A549 (cell line): ENCODE measurements around the gene TARDBP. TPM values are rescaled to one million over a fixed set of nuclear protein-coding genes. Genes with fewer than 3 reads are reported as not detected.
A peak's percentile ranks its signal among the peaks of the same experiment; 100 is the strongest.
"Not testable (repeated sequence)": the region's sequence is repeated elsewhere in the genome, so short reads cannot be mapped to it uniquely, and the experiment has no call there.

Source experiments
- ATAC-seq, 2 experiments: fragments of 200-7000 bp in 1 of 2; fragments of >200 bp in 1 of 2; cut with Nextera tagmentation in 1 of 2; cut with Tn5 transposase in 1 of 2; 3 replicates each; pipeline versions ENCODE4 v1.8.0 to v1.9.1; 2018 to 2020; ENCODE audit warnings: mild to moderate bottlenecking in 1 of 2, moderate library complexity in 1 of 2
- CTCF ChIA-PET: fragments of 300-600 bp; sonication (Branson Sonifier 250); formaldehyde crosslinking; extraction: SDS; loops from one replicate; lab custom pipeline; 2021; ENCODE audit warnings: antibody characterized with exemption, inconsistent platforms; lab: Yijun Ruan, JAX
- POLR2A ChIA-PET: fragments of 350-600 bp; formaldehyde crosslinking; extraction: SDS; loops from one replicate; lab custom pipeline; 2021; ENCODE audit warnings: antibody characterized with exemption, inconsistent platforms; lab: Yijun Ruan, JAX
- DNase-seq, 2 experiments: peaks; one replicate each; pipeline versions ENCODE4 v3.0.0 to v3.0.0-alpha.2; 2011 to 2016; ENCODE audit warnings: low read depth in 1 of 2, low spot score in 1 of 2
- FAIRE-seq: peaks from 2 replicates; lab custom pipeline; 2011; peaks lifted over from hg19 to GRCh38; lab: Jason Lieb, UNC
- H3K27ac ChIP-seq, 2 experiments: fragments of >200 bp; sonication (Bioruptor Twin); formaldehyde crosslinking; 3 replicates each; pipeline ENCODE4 v1.5.1; 2016 to 2017
- H3K4me1 ChIP-seq: fragments of >200 bp; sonication (Bioruptor Twin); formaldehyde crosslinking; 3 replicates; pipeline ENCODE4 v1.6.1; 2016
- H3K4me2 ChIP-seq: fragments of >200 bp; sonication (Bioruptor Twin); formaldehyde crosslinking; 3 replicates; pipeline ENCODE4 v1.6.1; 2016
- H3K4me3 ChIP-seq: fragments of >200 bp; sonication (Bioruptor Twin); formaldehyde crosslinking; 3 replicates; pipeline ENCODE4 v1.5.1; 2016
- H3K9me3 ChIP-seq: fragments of >200 bp; sonication (Bioruptor Twin); formaldehyde crosslinking; 3 replicates; pipeline ENCODE4 v1.6.1; 2016
- CTCF ChIP-seq: fragments of >200 bp; sonication (Bioruptor Twin); formaldehyde crosslinking; IDR thresholded peaks from 3 replicates; pipeline ENCODE4 v1.5.1; 2016
- EHF ChIP-seq: fragments of 250-450 bp; sonication (Bioruptor Pico); IDR thresholded peaks from 2 replicates; pipeline ENCODE4 v1.5.0; 2020; ENCODE audit warnings: mild to moderate bottlenecking
- ELK1 ChIP-seq: fragments of 150-350 bp; IDR thresholded peaks from 2 replicates; pipeline ENCODE4 v1.6.1; 2014; ENCODE audit warnings: low read depth, mild to moderate bottlenecking, low read length
- EP300 ChIP-seq, 2 experiments: fragments of >200 bp; sonication (Bioruptor Twin); formaldehyde crosslinking; IDR thresholded peaks; 2 replicates in 1 of 2; 3 replicates in 1 of 2; pipeline ENCODE4 v1.6.1; 2016 to 2017
- ESRRA ChIP-seq: fragments of 150-350 bp; IDR thresholded peaks from 2 replicates; pipeline ENCODE4 v1.6.1; 2014; ENCODE audit warnings: mild to moderate bottlenecking, low read length, borderline replicate concordance
- GATA3 ChIP-seq: IDR thresholded peaks from 2 replicates; pipeline ENCODE4 v1.6.1; 2012; ENCODE audit warnings: borderline replicate concordance
- HEYL ChIP-seq: fragments of 250-450 bp; sonication (Bioruptor Pico); IDR thresholded peaks from 2 replicates; pipeline ENCODE4 v1.8.0; 2021; ENCODE audit warnings: mild to moderate bottlenecking, moderate library complexity
- KDM1A ChIP-seq: fragments of 200-600 bp; sonication (generic); IDR thresholded peaks from 2 replicates; pipeline ENCODE4 v1.6.1; 2016; ENCODE audit warnings: low read depth, mild to moderate bottlenecking
- KDM5A ChIP-seq: fragments of 200-600 bp; sonication (generic); IDR thresholded peaks from 2 replicates; pipeline ENCODE4 v1.6.1; 2016; ENCODE audit warnings: antibody characterized with exemption, mild to moderate bottlenecking
- MAX ChIP-seq: IDR thresholded peaks from 2 replicates; pipeline ENCODE4 v1.6.1; 2012
- MAZ ChIP-seq: fragments of 150-350 bp; IDR thresholded peaks from 2 replicates; pipeline ENCODE4 v1.6.1; 2014; ENCODE audit warnings: antibody characterized with exemption, low read depth, low read length, borderline replicate concordance
- NFE2L2 ChIP-seq: fragments of 150-350 bp; conservative IDR thresholded peaks from 2 replicates; pipeline ENCODE4 v1.6.1; 2014; ENCODE audit warnings: low read length
- NPAS2 ChIP-seq: fragments of 250-450 bp; sonication (Bioruptor Pico); IDR thresholded peaks from 2 replicates; pipeline ENCODE4 v1.8.0; 2022; ENCODE audit warnings: mild to moderate bottlenecking, moderate library complexity, borderline replicate concordance
- NR3C1 ChIP-seq: fragments of >200 bp; sonication (Bioruptor Twin); formaldehyde crosslinking; IDR thresholded peaks from 3 replicates; pipeline ENCODE4 v1.6.1; 2017
- PBX3 ChIP-seq: IDR thresholded peaks from 2 replicates; pipeline ENCODE4 v1.6.1; 2012
- POLR2AphosphoS2 ChIP-seq: conservative IDR thresholded peaks from 2 replicates; pipeline ENCODE4 v1.6.1; 2012; ENCODE audit warnings: low read length, improper control_type of control experiment, inconsistent platforms
- RAD21 ChIP-seq, 2 experiments: fragments of >200 bp in 1 of 2; sonication (Bioruptor Twin) in 1 of 2; formaldehyde crosslinking in 1 of 2; IDR thresholded peaks in 1 of 2; conservative IDR thresholded peaks in 1 of 2; 2 replicates in 1 of 2; 3 replicates in 1 of 2; pipeline ENCODE4 v1.6.1; 2012 to 2018; ENCODE audit warnings: inconsistent platforms in 1 of 2
- TFCP2L1 ChIP-seq: fragments of 250-450 bp; sonication (Bioruptor Pico); IDR thresholded peaks from 2 replicates; pipeline ENCODE4 v1.5.0; 2021; ENCODE audit warnings: mild to moderate bottlenecking
- TP53 ChIP-seq: fragments of 250-450 bp; sonication (Bioruptor Pico); IDR thresholded peaks from 2 replicates; pipeline ENCODE4 v1.5.0; 2021; ENCODE audit warnings: mild to moderate bottlenecking, moderate library complexity
- ZC3H11A ChIP-seq: fragments of 450-650 bp; IDR thresholded peaks from 2 replicates; pipeline ENCODE4 v1.6.1; 2014; ENCODE audit warnings: antibody characterized with exemption, mild to moderate bottlenecking
- ZFP36 ChIP-seq: fragments of 450-650 bp; IDR thresholded peaks from 2 replicates; pipeline ENCODE4 v1.6.1; 2014; ENCODE audit warnings: borderline replicate concordance; ENCODE audit not compliant: partially characterized antibody
- ZNF302 ChIP-seq: fragments of 250-450 bp; sonication (Bioruptor Pico); IDR thresholded peaks from 2 replicates; pipeline ENCODE4 v1.9.0; 2021; ENCODE audit warnings: inconsistent platforms, mild to moderate bottlenecking, moderate library complexity
- WGBS: methylation state at CpG from one replicate; pipeline ENCODE4 v1.1.6; 2017; ENCODE audit errors: missing lambda C conversion rate; 5-methylcytosine and 5-hydroxymethylcytosine counted together
- polyA plus RNA-seq, 4 experiments: library from polyadenylated mRNA; depleted of rRNA in 3 of 4; stranded (reverse); fragments of >200 nt; fragmentation: RNase III in 1 of 4; extraction: RNeasy Plus Mini Kit Qiagen cat#74134 plus additional on column Dnase treatment in 1 of 4; gene quantifications; 2 replicates in 3 of 4; 3 replicates in 1 of 4; pipeline ENCODE4 v1.2.3, GENCODE V29; 2011 to 2017

The TARDBP gene
- polyA plus RNA-seq, 2 of the 4 experiments (the other 2 are of a cell fraction), result 264 to 299 TPM

GRCh38 chr1:11046625-11047365 lies 34.3 kb downstream of the TARDBP start, which contains the start of gene MASP2:
Gene MASP2 (minus strand): TSS chr1:11047239. CDS start chr1:11047207, 32 bp downstream.
- Histone ChIP-seq H3K4me1 (no peaks in the 10 kb centered on the region), H3K27ac (no peak within 1 kb of the TSS), H3K9me3 (no peaks in the 10 kb centered on the region), H3K4me3 (no peak within 1 kb of the TSS), H3K4me2 (no peak within 1 kb of the TSS)
- WGBS, result 92% methylated on average over 15 of the region's 28 CpGs
- ChIA-PET POLR2A (no interaction called here), CTCF (interaction anchor here (5.6 kb wide), 1 partner anchor 10 kb away, joined by 59 read pairs; no protein-coding TSS in a partner anchor)
- TF ChIP-seq ZC3H11A, result no peak
- TF ChIP-seq KDM5A, result no peak
- TF ChIP-seq TFCP2L1, result no peak
- TF ChIP-seq PBX3, result no peak
- TF ChIP-seq EHF (CRISPR knock-in tag), result no peak
- no peak for TF ChIP-seq POLR2AphosphoS2
- TF ChIP-seq GATA3, result no peak
- TF ChIP-seq RAD21 (conservative IDR thresholded peaks at IDR 0.05 in 1 of 2, IDR thresholded peaks at IDR 0.05 in 1 of 2), result no peak
- no peak for TF ChIP-seq NPAS2 (CRISPR knock-in tag)
- TF ChIP-seq MAX, result no peak
- no peak for DNase-seq
- no peak for FAIRE-seq
- ATAC-seq, result no peak

- DNase-seq, H3K9me3 ChIP-seq, H3K4me2 ChIP-seq, H3K27ac ChIP-seq, H3K4me3 ChIP-seq, POLR2A ChIA-PET, FAIRE-seq, H3K4me1 ChIP-seq, ATAC-seq: not testable (repeated sequence)
- CTCF ChIA-PET, result interaction anchor here (2.6 kb wide), 1 partner anchor 14 kb away, joined by 11 read pairs; no protein-coding TSS in a partner anchor
- 91% methylated on average over 10 of the region's 10 CpGs for WGBS
These were observed 38.7 kb downstream of the TARDBP start for GRCh38 chr1:11051121-11051520.

GRCh38 chr1:11051781-11052511 lies 39.5 kb downstream of the TARDBP start:
- no peaks in the 10 kb centered on the region for H3K9me3 ChIP-seq
- no peak overlapping the region for H3K27ac ChIP-seq
- DNase-seq, result no peak
- ChIA-PET CTCF (interaction anchor here (2.6 kb wide), 1 partner anchor 14 kb away, joined by 11 read pairs; no protein-coding TSS in a partner anchor), POLR2A (interaction anchor here (0.6 kb wide), 1 partner anchor 627 kb away, joined by 7 read pairs; no protein-coding TSS in a partner anchor)
- 75% methylated on average over 19 of the region's 19 CpGs for WGBS
- TF ChIP-seq RAD21 (conservative IDR thresholded peaks at IDR 0.05 in 1 of 2, IDR thresholded peaks at IDR 0.05 in 1 of 2) (no peak), NFE2L2 (no peak), ZFP36 (no peak), ZNF302 (CRISPR knock-in tag) (no peak), ESRRA (no peak), EP300 (IDR thresholded peaks at IDR 0.05) (no peak), NR3C1 (no peak), TP53 (CRISPR knock-in tag) (no peak), CTCF (no peak), MAZ (no peak), KDM1A (no peak), ELK1 (no peak), HEYL (CRISPR knock-in tag) (no peak), POLR2AphosphoS2 (no peak)
- no peak for FAIRE-seq
- H3K4me2 ChIP-seq, result no peak overlapping the region
- ATAC-seq, result peak in 1 of 2 experiments; percentile 34; a peak in 3 of 6 replicates
- H3K4me1 ChIP-seq, result no peaks in the 10 kb centered on the region
- no peak overlapping the region for H3K4me3 ChIP-seq
